ENCODE results near the gene NFKB2. TPM values are rescaled to one million over a fixed set of nuclear protein-coding genes. Genes with fewer than 3 reads are reported as not detected.

The NFKB2 gene
- total RNA-seq, 2 donors from 2014 or later, result 28.7 to 45.2 TPM

GRCh38 chr10:102381983-102382382, 13.5 kb upstream of the NFKB2 start:
- H3K36me3 Mint-ChIP-seq (ENCODE audit: low read depth), result peaks cover 32% of the 10 kb centered on the region
- Histone ChIP-seq H3K9ac (ENCODE audit: extremely low read depth, low read length, poor library complexity, severe bottlenecking) (no peak overlapping the region), H3K4me1 (ENCODE audit: control insufficient read depth, insufficient read depth, low read length) (no peaks in the 10 kb centered on the region), H3K27me3 (ENCODE audit: control insufficient read depth, insufficient read depth, low read length, poor library complexity, severe bottlenecking) (no peaks in the 10 kb centered on the region), H3K4me3 (ENCODE audit: low read length) (no peak overlapping the region), H3K27ac (ENCODE audit: low read depth, low read length) (no peak overlapping the region), H3K36me3 (ENCODE audit: control insufficient read depth, insufficient read depth, low read length) (peaks cover 27% of the 10 kb centered on the region), H3K9me3 (ENCODE audit: control insufficient read depth, low read length) (no peaks in the 10 kb centered on the region)
- DNase-seq, result peak; percentile 43
- no peaks in the 10 kb centered on the region for H3K4me1 Mint-ChIP-seq
- no peak overlapping the region for H3K4me3 Mint-ChIP-seq
- no peak for TF ChIP-seq CTCF (conservative IDR thresholded peaks at IDR 0.05)
- H3K9me3 Mint-ChIP-seq, result no peaks in the 10 kb centered on the region
- WGBS, 2 experiments (ENCODE audit: insufficient coverage in 1 of 2, insufficient read length in 1 of 2), result 91 to 93% methylated on average over 4 to 9 of the region's 9 CpGs
- H3K27ac Mint-ChIP-seq, result no peak overlapping the region
- H3K27me3 Mint-ChIP-seq (ENCODE audit: insufficient read depth), result no peaks in the 10 kb centered on the region

- H3K36me3 ChIP-seq (ENCODE audit: control insufficient read depth, insufficient read depth, low read length), result peaks cover 27% of the 10 kb centered on the region
- DNase-seq, result no peak
- H3K27me3 Mint-ChIP-seq (ENCODE audit: insufficient read depth), result no peaks in the 10 kb centered on the region
- no peaks in the 10 kb centered on the region for H3K9me3 Mint-ChIP-seq
- H3K4me1 ChIP-seq (ENCODE audit: control insufficient read depth, insufficient read depth, low read length), result no peaks in the 10 kb centered on the region
- H3K4me1 Mint-ChIP-seq, result no peaks in the 10 kb centered on the region
- TF ChIP-seq CTCF (conservative IDR thresholded peaks at IDR 0.05), result no peak
- no peak overlapping the region for H3K4me3 Mint-ChIP-seq
- no peaks in the 10 kb centered on the region for H3K9me3 ChIP-seq (ENCODE audit: control insufficient read depth, low read length)
- H3K9ac ChIP-seq (ENCODE audit: extremely low read depth, low read length, poor library complexity, severe bottlenecking), result no peak overlapping the region
- H3K4me3 ChIP-seq (ENCODE audit: low read length), result no peak overlapping the region
- no peak overlapping the region for H3K27ac Mint-ChIP-seq
- H3K36me3 Mint-ChIP-seq (ENCODE audit: low read depth), result peaks cover 31% of the 10 kb centered on the region
- 97 to 100% methylated on average over 2 to 8 of the region's 8 CpGs for WGBS, 2 experiments (ENCODE audit: insufficient coverage in 1 of 2, insufficient read length in 1 of 2)
- no peaks in the 10 kb centered on the region for H3K27me3 ChIP-seq (ENCODE audit: control insufficient read depth, insufficient read depth, low read length, poor library complexity, severe bottlenecking)
- H3K27ac ChIP-seq (ENCODE audit: low read depth, low read length), result no peak overlapping the region
These were observed 12.6 kb upstream of the NFKB2 start for GRCh38 chr10:102382871-102383270.

- peak; percentile 82 for DNase-seq
- H3K4me1 ChIP-seq (ENCODE audit: control insufficient read depth, insufficient read depth, low read length), result no peaks in the 10 kb centered on the region
- H3K4me3 Mint-ChIP-seq, result no peak overlapping the region
- WGBS, 2 experiments (ENCODE audit: insufficient coverage in 1 of 2, insufficient read length in 1 of 2), result 70 to 100% methylated on average over 2 to 6 of the region's 6 CpGs
- H3K4me3 ChIP-seq (ENCODE audit: low read length), result no peak overlapping the region
- H3K36me3 Mint-ChIP-seq (ENCODE audit: low read depth), result peaks cover 27% of the 10 kb centered on the region
- no peaks in the 10 kb centered on the region for H3K27me3 ChIP-seq (ENCODE audit: control insufficient read depth, insufficient read depth, low read length, poor library complexity, severe bottlenecking)
- H3K27ac Mint-ChIP-seq, result no peak overlapping the region
- no peaks in the 10 kb centered on the region for H3K4me1 Mint-ChIP-seq
- TF ChIP-seq CTCF (conservative IDR thresholded peaks at IDR 0.05), result peak; percentile 75
- H3K36me3 ChIP-seq (ENCODE audit: control insufficient read depth, insufficient read depth, low read length), result peaks cover 19% of the 10 kb centered on the region
- no peaks in the 10 kb centered on the region for H3K27me3 Mint-ChIP-seq (ENCODE audit: insufficient read depth)
- no peaks in the 10 kb centered on the region for H3K9me3 Mint-ChIP-seq
- no peak overlapping the region for H3K27ac ChIP-seq (ENCODE audit: low read depth, low read length)
- H3K9me3 ChIP-seq (ENCODE audit: control insufficient read depth, low read length), result no peaks in the 10 kb centered on the region
- no peak overlapping the region for H3K9ac ChIP-seq (ENCODE audit: extremely low read depth, low read length, poor library complexity, severe bottlenecking)
These were observed 11.5 kb upstream of the NFKB2 start for GRCh38 chr10:102384053-102384452.
